Fibroblast of mammary gland (primary cell): ENCODE measurements around the gene SCN8A.
"Not testable (repeated sequence)": the region's sequence is repeated elsewhere in the genome, so short reads cannot be mapped to it uniquely, and the experiment has no call there.

Source experiments
- DNase-seq: peaks from one replicate; pipeline ENCODE4 v3.0.0-alpha.2; 2010; ENCODE audit warnings: low read depth
- H3K4me3 ChIP-seq: 2 replicates; pipeline ENCODE4 v1.5.1; 2011; ENCODE audit warnings: low read depth, mild to moderate bottlenecking, low read length, moderate library complexity; ENCODE audit not compliant: control insufficient read depth
- CTCF ChIP-seq: conservative IDR thresholded peaks from 2 replicates; pipeline ENCODE4 v1.5.1; 2011; ENCODE audit warnings: low read depth, low read length, inconsistent platforms; ENCODE audit not compliant: control insufficient read depth, insufficient read depth

The SCN8A gene

GRCh38 chr12:51825216-51825615 lies 234.2 kb downstream of the SCN8A start:
- no peak overlapping the region for H3K4me3 ChIP-seq
- DNase-seq, result no peak
- no peak for TF ChIP-seq CTCF

DNA sequence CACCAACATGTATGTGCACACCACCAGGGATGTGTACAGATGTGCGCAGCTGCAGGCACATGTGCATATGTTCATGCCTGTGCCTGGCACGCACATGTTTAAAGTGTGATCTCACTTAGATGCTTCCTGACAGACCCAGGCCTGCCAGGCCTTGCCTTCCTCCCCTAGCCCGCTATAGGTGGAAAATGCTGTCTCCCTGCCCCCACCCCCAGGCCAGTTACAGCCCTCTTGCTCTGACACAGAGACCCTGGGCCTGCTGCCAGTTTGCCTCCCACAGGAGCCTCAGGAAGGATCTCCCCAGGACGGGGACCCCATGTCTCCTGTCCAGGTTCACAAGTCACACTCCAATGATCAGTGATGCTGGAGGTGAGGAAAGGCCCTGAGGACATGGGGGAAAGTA lies 235.8 kb downstream of the SCN8A start:
- no peak for TF ChIP-seq CTCF
- no peak for DNase-seq
- no peak overlapping the region for H3K4me3 ChIP-seq

DNA sequence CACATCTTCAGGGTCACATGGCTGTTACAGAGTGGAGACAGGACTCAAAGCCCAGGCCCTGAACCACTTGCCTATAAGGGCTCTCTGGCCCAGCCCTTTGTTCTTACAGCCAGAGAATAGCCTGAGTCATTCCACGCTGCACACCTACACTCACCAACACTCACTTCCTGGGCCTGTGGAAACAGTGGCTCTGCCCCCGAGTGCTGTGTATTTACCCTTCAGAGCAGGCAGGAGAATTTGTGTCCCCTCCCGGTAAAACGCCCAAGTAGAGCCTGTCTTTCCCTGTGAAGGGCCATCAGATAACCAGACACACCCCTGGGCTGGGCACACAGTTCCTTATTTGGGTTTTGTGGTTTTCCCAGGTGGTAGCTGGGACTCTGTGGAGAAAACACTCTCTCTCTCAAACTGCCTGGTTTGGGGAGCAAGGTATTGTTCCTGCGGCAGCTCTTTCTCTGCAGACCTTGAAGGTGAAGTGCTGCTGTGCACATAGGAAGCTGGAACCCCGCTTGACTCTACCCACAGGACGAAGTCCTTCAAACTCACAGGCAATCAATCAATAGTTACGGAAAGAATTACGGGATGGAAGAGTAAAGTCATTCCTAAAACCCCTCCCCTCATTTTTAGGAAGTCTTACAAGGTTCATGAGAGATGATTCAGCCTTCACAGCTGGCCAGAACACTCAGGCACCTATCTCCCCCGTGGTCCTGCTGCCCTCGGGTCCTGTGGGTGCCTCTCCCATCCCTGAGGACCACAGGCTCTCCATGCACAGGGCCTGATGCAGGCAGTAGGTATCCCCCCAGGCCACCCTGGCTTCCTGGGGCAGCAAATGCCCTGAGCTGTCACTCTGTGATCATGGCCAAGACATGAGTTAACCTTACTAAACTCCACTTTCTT lies 237.1 kb downstream of the SCN8A start:
- DNase-seq, result peak; percentile 50
- TF ChIP-seq CTCF, result no peak
- no peak overlapping the region for H3K4me3 ChIP-seq

- TF ChIP-seq CTCF, result no peak
- DNase-seq, result no peak
- no peak overlapping the region for H3K4me3 ChIP-seq
Observed at GRCh38 chr12:51829011-51829481, 238.0 kb downstream of the SCN8A start.

GRCh38 chr12:51829641-51830040 lies 238.6 kb downstream of the SCN8A start:
- no peak for DNase-seq
- TF ChIP-seq CTCF, result no peak
- no peak overlapping the region for H3K4me3 ChIP-seq

- H3K4me3 ChIP-seq, DNase-seq: not testable (repeated sequence)
Observed at GRCh38 chr12:51831817-51832216, 240.8 kb downstream of the SCN8A start.

DNA sequence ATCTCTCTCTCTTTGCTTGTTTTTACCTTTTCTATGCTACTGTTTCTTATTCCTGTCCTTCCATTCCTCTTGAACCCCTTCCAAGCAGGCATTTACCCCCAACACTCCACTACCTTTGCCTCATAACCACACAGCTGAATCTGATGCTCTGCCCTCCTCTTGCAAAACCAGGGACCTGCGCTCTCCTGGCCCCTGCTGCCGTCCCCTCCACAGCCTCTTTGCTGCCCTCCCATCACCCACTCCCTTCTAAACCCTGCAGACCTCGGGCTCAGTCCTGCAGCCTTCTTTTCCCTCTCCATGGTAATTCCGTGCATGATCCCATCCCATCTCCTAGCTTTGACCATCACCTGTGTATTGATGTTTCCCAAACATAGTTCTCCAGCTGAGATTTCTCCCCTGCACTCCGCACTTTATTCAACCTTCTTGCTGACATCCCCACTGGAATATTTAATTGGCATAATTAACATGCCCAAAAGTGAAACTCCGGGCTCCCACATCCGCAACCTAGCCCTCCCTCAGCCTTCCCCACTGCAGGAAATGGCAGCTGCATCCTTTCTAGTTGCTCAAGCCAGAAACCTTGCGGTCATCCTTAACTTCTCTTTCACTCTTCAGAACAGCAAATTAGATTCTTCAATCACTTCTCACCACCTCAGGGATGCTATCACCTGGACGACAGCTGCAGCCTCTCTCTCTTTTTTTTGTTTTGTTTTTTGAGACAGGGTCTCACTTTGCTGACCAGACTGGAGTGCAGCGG lies 241.5 kb downstream of the SCN8A start:
- TF ChIP-seq CTCF, result no peak
- no peak overlapping the region for H3K4me3 ChIP-seq
- no peak for DNase-seq
